HG03135 (cell line): ENCODE measurements around the gene DNAJB14.

ENCODE experiments used
- ATAC-seq: cut with Tn5 transposase; IDR thresholded peaks from one replicate; pipeline ENCODE4 v1.9.1; 2021; ENCODE audit warnings: mild to moderate bottlenecking, moderate library complexity; ENCODE audit not compliant: unreplicated experiment

Gene DNAJB14

DNA sequence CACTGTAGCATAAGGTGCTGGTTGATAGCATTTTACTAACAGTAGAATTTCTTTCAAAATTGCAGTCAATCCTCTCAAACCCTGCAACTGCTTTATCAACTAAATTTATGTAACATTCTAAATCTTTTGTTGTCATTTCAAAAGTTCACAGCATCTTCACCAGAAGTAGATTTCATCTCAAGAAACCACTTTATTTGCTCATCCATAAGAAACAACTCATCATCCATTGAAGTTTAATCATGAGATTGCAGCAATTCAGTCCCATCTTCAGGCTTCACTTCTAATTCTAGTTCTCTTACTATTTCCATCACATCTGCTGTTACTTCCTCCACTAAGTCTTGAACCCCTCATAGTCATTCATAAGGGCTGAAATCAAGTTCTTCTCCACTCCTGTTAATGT lies 73.8 kb downstream of the DNAJB14 start:
- no peak for ATAC-seq

GRCh38 chr4:99868126-99868596 lies 78.3 kb downstream of the DNAJB14 start:
- ATAC-seq: peak; percentile 60

GRCh38 chr4:99863804-99864203 lies 82.6 kb downstream of the DNAJB14 start:
- no peak for ATAC-seq

- ATAC-seq: no peak
Observed at GRCh38 chr4:99861120-99861905, 85.1 kb downstream of the DNAJB14 start.

DNA sequence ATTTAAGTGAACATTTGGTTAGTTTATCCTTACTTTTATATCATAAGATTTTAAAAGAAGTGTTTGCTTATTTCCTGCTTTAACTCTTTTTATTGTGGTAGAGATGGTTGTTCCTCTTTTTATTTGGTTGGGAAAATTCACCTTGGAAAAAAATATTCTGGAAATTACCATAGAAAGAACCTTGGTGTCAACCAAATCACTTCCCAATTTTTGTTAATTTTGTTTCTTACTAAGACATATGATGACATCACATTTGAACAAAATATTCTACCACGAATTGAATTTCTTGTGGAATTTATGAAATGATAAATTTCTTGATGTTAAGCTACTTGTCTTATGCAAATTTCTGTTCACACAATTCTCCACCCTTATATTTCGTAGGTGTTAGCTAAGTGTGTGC lies 85.9 kb downstream of the DNAJB14 start:
- no peak for ATAC-seq

DNA sequence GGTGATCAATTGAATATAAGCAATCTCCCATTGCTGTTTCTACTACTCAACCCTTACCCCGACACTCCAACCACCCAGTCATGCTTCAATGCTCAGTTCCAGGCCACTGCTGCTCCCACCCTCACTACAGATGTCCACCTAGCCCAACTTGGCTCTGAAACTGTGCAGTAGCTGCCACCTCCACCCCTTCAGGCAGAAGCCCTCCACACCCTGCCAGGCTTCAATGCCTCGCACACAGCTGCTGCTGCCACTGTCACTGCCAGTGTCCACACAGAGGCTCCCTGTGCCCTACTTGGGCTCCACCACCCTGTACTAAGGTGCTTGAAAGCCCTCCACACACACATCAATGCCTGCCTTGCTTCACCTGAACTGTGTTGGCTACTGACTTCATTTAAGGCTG lies 86.8 kb downstream of the DNAJB14 start:
- ATAC-seq: no peak

GRCh38 chr4:99857307-99857706 lies 89.1 kb downstream of the DNAJB14 start:
- ATAC-seq: no peak

- no peak for ATAC-seq
Observed at GRCh38 chr4:99856166-99856565, 90.3 kb downstream of the DNAJB14 start.

DNA sequence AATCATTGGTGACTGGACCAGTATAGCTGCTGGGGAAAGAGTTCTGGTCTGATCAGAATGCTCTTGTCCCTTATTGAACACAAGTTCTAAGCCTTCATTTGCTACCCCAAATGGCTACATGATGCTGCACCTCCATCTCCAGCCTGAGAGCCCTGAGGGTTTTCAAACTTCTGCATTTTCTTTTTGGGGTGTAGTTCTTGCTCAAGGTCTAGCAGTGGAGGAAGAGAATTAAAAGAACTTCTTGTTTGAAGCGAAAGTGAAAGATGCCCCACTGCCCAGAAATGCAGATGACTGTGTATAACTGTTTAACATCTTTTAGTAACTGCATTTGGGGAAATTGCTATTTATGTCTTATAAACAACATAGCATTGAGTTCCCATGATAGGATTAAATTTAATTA lies 90.7 kb downstream of the DNAJB14 start:
- ATAC-seq: peak; percentile 50

DNA sequence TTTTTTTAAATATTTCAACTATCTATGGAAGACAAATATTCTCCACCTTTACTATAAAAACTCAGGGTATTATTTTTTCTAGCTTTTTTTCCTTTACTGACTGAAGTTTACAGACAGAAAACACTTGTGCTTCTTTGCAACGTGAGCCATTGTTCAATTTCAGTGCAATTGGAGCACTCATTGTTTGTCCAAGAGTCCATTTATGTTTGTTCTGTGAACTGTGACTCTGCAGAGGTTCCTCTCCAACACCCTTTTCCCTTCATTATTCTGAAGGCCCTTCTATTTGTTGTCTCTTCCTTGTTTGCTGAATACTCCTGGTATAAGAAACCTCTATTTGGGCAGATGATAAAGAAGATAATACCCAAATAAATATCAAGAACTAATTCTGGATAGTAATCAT lies 92.4 kb downstream of the DNAJB14 start:
- ATAC-seq: no peak

DNA sequence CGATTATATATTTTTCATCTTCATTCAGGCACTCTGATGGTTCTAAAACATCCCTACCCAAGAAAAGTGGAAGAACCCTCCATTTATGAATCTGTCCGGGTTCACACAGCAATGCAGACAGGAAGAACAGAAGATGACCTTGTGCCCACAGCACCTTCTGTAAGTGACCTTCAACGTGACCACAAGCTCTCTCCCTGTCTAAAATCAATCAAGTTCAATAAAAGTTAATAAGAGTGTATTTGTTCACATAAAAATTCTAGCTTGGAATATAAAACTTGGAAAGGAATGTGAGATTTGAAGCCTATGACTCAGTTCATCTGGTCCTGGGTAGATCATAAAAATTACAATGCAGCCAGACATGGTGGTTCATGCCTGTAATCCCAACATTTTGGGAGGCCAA lies 93.2 kb downstream of the DNAJB14 start:
- no peak for ATAC-seq

DNA sequence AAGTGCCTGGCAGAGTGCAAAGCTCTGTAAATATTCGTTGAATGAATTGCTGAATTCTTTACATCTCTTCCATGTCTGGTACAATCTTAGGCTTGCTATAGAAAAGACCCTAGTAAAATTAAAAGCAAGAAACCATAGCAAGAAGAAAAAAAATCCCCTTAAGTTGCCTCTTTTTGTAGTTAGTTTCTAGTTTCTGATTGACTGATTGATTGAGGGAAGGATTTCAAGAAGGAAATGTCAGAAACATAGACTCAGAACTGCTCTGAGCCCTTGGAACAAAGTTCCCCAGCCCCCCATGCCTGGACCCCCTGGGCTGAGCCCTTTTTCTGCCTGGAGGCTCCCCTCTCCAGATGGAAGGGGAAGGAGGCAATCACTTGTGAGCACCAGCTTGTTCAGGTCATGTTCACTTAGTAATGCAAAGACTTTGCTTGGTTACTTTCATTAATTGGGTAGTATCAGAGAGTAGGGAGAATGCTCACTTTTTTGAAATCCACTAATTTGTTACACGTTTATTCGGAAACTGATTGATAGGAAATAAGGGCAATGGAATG lies 94.1 kb downstream of the DNAJB14 start:
- no peak for ATAC-seq

GRCh38 chr4:99848591-99849001 lies 97.8 kb downstream of the DNAJB14 start:
- ATAC-seq: peak; percentile 43

- peak; percentile 64 for ATAC-seq
Observed at GRCh38 chr4:99847362-99847976, 98.9 kb downstream of the DNAJB14 start.

DNA sequence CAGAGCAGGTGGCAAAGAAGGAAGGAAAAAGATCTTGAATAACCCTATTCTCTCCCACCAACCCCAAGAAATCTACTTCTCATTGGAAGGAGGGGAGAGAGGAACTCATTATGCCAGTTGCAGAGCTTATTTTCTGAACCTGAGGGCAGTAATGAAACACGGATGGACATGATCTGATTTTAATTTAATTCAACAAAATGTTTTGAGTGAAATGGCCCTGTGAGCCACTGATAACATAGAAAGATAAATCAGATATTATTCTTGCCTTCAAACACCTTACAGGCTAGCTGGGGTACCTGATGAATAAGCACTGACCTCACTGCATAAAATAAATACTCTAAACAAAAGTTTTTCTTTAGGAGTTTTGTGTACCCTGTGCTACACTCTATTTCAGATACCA lies 99.5 kb downstream of the DNAJB14 start:
- peak; percentile 0 for ATAC-seq
